H1 (cell line): Measurements from ENCODE around the gene GAMT. TPM values are rescaled to one million over a fixed set of nuclear protein-coding genes. Genes with fewer than 3 reads are reported as not detected.

Source experiments
- BACH1 ChIP-seq: IDR thresholded peaks from 2 replicates; pipeline ENCODE4 v1.6.1; 2012; ENCODE audit warnings: low read length, improper control_type of control experiment
- BCL11A ChIP-seq, 2 experiments: IDR thresholded peaks; one replicate each; pipeline ENCODE4 v1.6.1; 2011; ENCODE audit warnings: low read depth in 2 of 2, low read length in 2 of 2, mild to moderate bottlenecking in 2 of 2
- CEBPB ChIP-seq: IDR thresholded peaks from 2 replicates; pipeline ENCODE4 v1.6.1; 2012; ENCODE audit warnings: low read depth, low read length
- FOSL1 ChIP-seq: IDR thresholded peaks from 2 replicates; pipeline ENCODE4 v1.6.1; 2011; ENCODE audit warnings: mild to moderate bottlenecking, low read depth, low read length, moderate library complexity; ENCODE audit not compliant: insufficient read depth
- GABPA ChIP-seq: IDR thresholded peaks from 2 replicates; pipeline ENCODE4 v1.6.1; 2011; ENCODE audit warnings: mild to moderate bottlenecking, low read length, moderate library complexity, borderline replicate concordance; ENCODE audit not compliant: insufficient read depth
- HDAC6 ChIP-seq: IDR thresholded peaks from one replicate; pipeline ENCODE4 v1.7.1; 2012; ENCODE audit warnings: low read depth, mild to moderate bottlenecking, inconsistent platforms, low read length, moderate library complexity
- KDM5A ChIP-seq: fragments of 200-600 bp; IDR thresholded peaks from 2 replicates; pipeline ENCODE4 v1.7.1; 2012; ENCODE audit warnings: mild to moderate bottlenecking, low read length, inconsistent platforms, mixed read lengths
- POLR2A ChIP-seq, 2 experiments: IDR thresholded peaks; 1 replicate in 1 of 2; 2 replicates in 1 of 2; pipeline ENCODE4 v1.6.1; 2011; ENCODE audit warnings: low read depth in 2 of 2, low read length in 2 of 2, mild to moderate bottlenecking in 2 of 2; ENCODE audit errors: control extremely low read depth in 1 of 2
- TBP ChIP-seq: IDR thresholded peaks from 2 replicates; pipeline ENCODE4 v1.6.1; 2011; ENCODE audit warnings: low read depth, low read length, improper control_type of control experiment
- polyA plus RNA-seq, 7 experiments: library from polyadenylated mRNA; depleted of rRNA in 3 of 7; stranded (reverse) in 5 of 7; unstranded in 2 of 7; fragments of >200 nt in 5 of 7; fragments of 200-250 nt in 2 of 7; gene quantifications; 1 replicate in 5 of 7; 2 replicates in 1 of 7; 4 replicates in 1 of 7; pipeline versions ENCODE4 v1.2.1 to v1.2.3, GENCODE V29; 2011 to 2013; ENCODE audit warnings: missing spikeins in 2 of 7, mixed read lengths in 2 of 7
- total RNA-seq: library from RNA; stranded (reverse); fragmentation: NEBNext Ultra II Directional; extraction: Animal tissue kit (Norgen Biotek cat#: 25700); gene quantifications from 2 replicates; pipeline ENCODE4 v1.2.1, GENCODE V29; 2021

The GAMT gene
- total and polyA plus RNA-seq, 2 of the 8 experiments (the other 6 are each of a cell fraction or from before 2014, with no cell fraction given) = 17.2 to 35.6 TPM

GRCh38 chr19:1370579-1371361 lies 30.6 kb downstream of the GAMT start (continued):
- TF ChIP-seq BCL11A (IDR thresholded peaks at IDR 0.05; ENCODE audit: low read depth in 2 of 2, low read length in 2 of 2) (no peak), KDM5A (no peak), GABPA (no peak), HDAC6 (no peak), CEBPB (no peak), POLR2A (IDR thresholded peaks at IDR 0.05; ENCODE audit: control extremely low read depth in 1 of 2, low read depth in 2 of 2, low read length in 2 of 2) (no peak), FOSL1 (no peak), BACH1 (no peak), TBP (no peak)
